Cardiac muscle cell (in vitro differentiated cells and primary cell): ENCODE measurements around the gene NEMP2. TPM values are rescaled to one million over a fixed set of nuclear protein-coding genes. Genes with fewer than 3 reads are reported as not detected.

Source experiments
- DNase-seq, 2 donors: peaks; one replicate each; pipeline versions ENCODE4 v3.0.0 to v3.0.0-alpha.2; 2010 to 2017; ENCODE audit warnings: low read depth in 1 of 2, low spot score in 1 of 2
- H3K27ac ChIP-seq: fragments of 200-600 bp; sonication (generic); 2 replicates; pipeline ENCODE4 v1.5.1; 2016
- H3K27me3 ChIP-seq: fragments of 200-600 bp; sonication (generic); 2 replicates; pipeline ENCODE4 v1.6.0; 2016; ENCODE audit warnings: control low read depth
- H3K36me3 ChIP-seq: fragments of 200-600 bp; sonication (generic); 2 replicates; pipeline ENCODE4 v1.5.1; 2016; ENCODE audit warnings: control low read depth
- H3K4me1 ChIP-seq: fragments of 200-600 bp; sonication (generic); 2 replicates; pipeline ENCODE4 v1.8.1; 2017; ENCODE audit warnings: low read depth, mild to moderate bottlenecking, mixed run types
- H3K4me3 ChIP-seq: fragments of 200-600 bp; sonication (generic); 2 replicates; pipeline ENCODE4 v1.5.1; 2016; ENCODE audit warnings: mild to moderate bottlenecking
- H3K9me3 ChIP-seq: fragments of 200-600 bp; sonication (generic); 2 replicates; pipeline ENCODE4 v1.5.1; 2017; ENCODE audit warnings: low read depth, mild to moderate bottlenecking, control low read depth
- polyA plus RNA-seq: library from polyadenylated mRNA; unstranded; fragments of >200 nt; fragmentation: Nextera tagmentation; extraction: Ambion mirVana; gene quantifications from 2 replicates; pipeline ENCODE4 v1.2.1, GENCODE V29; 2016
- total RNA-seq: library from RNA; depleted of rRNA; stranded (reverse); fragments of >200 nt; gene quantifications from 2 replicates; pipeline ENCODE4 v1.2.3, GENCODE V29; 2016
- TF ChIP-seq, protein P1 (sequence below): IDR thresholded peaks from 2 replicates; pipeline ENCODE4 v1.5.1; 2012; ENCODE audit warnings: low read depth, mild to moderate bottlenecking, low read length

The NEMP2 gene, protein sequence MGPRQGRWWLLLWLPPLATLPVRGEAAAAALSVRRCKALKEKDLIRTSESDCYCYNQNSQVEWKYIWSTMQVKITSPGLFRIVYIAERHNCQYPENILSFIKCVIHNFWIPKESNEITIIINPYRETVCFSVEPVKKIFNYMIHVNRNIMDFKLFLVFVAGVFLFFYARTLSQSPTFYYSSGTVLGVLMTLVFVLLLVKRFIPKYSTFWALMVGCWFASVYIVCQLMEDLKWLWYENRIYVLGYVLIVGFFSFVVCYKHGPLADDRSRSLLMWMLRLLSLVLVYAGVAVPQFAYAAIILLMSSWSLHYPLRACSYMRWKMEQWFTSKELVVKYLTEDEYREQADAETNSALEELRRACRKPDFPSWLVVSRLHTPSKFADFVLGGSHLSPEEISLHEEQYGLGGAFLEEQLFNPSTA
- 1.6 and 5.4 TPM in 2 replicates for total RNA-seq
- 2.5 and 5.7 TPM in 2 replicates for polyA plus RNA-seq

GRCh38 chr2:190534310-190535120 is at the start of gene NEMP2:
Gene NEMP2, minus strand, starts transcription at chr2:190534722. Its CDS starts 67 bp downstream, at chr2:190534655.
- TF ChIP-seq, protein P1, sequence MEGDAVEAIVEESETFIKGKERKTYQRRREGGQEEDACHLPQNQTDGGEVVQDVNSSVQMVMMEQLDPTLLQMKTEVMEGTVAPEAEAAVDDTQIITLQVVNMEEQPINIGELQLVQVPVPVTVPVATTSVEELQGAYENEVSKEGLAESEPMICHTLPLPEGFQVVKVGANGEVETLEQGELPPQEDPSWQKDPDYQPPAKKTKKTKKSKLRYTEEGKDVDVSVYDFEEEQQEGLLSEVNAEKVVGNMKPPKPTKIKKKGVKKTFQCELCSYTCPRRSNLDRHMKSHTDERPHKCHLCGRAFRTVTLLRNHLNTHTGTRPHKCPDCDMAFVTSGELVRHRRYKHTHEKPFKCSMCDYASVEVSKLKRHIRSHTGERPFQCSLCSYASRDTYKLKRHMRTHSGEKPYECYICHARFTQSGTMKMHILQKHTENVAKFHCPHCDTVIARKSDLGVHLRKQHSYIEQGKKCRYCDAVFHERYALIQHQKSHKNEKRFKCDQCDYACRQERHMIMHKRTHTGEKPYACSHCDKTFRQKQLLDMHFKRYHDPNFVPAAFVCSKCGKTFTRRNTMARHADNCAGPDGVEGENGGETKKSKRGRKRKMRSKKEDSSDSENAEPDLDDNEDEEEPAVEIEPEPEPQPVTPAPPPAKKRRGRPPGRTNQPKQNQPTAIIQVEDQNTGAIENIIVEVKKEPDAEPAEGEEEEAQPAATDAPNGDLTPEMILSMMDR, result no peak
- DNase-seq, result peak; percentile 80 to 86
- peak within 1 kb of the TSS; percentile 38 for H3K4me3 ChIP-seq
- no peaks in the 10 kb centered on the region for H3K27me3 ChIP-seq
- peak within 1 kb of the TSS; percentile 83 for H3K27ac ChIP-seq
- no peaks in the 10 kb centered on the region for H3K36me3 ChIP-seq
- peaks cover 27% of the 10 kb centered on the region for H3K4me1 ChIP-seq
- H3K9me3 ChIP-seq, result no peaks in the 10 kb centered on the region

DNA sequence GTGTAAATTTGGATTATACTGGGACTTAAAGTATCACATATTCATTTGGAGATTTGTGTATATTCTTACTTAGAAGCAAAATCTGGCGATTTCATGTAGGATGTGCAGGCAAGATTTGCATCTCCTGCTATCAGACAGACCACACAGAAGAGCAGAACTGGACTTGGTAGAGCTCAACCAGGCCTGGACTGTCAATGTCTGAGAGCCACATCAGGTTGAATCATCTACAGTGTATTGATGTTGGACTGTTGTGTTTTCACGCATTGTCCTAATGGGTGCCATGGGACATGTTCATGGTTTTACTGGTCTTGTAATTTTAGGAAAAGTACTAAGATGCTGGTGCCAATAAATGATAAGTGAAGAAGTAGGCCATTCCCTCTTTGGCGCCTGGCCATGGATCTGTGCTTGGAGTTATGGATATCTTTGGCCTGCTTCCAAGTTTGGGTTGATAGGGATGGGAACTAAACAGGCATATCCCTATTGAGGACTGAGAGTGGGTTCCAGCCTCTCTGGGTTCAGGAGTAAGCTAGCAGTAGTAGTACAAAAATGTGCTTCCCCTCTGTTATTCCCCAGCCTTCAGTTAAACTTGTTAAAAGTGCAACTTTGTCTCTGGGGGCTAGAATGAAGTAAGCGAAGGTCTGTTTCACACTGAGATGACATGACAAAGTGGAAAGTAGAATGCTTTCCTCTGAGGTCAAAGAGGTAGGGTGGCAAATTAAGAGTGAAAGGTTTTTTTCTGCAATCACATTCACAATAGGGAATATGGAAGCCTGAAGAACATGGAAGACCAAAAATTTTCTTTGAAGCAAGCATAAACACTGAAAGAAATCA is 49.2 kb upstream of the NEMP2 start:
- peak in 1 of 2 donors; percentile 27 for DNase-seq
- H3K4me3 ChIP-seq, result no peak overlapping the region
- H3K4me1 ChIP-seq, result peaks cover 26% of the 10 kb centered on the region
- no peak overlapping the region for H3K27ac ChIP-seq
- no peaks in the 10 kb centered on the region for H3K36me3 ChIP-seq
- no peaks in the 10 kb centered on the region for H3K27me3 ChIP-seq
- H3K9me3 ChIP-seq, result no peaks in the 10 kb centered on the region
- TF ChIP-seq, protein P1, result no peak

DNA sequence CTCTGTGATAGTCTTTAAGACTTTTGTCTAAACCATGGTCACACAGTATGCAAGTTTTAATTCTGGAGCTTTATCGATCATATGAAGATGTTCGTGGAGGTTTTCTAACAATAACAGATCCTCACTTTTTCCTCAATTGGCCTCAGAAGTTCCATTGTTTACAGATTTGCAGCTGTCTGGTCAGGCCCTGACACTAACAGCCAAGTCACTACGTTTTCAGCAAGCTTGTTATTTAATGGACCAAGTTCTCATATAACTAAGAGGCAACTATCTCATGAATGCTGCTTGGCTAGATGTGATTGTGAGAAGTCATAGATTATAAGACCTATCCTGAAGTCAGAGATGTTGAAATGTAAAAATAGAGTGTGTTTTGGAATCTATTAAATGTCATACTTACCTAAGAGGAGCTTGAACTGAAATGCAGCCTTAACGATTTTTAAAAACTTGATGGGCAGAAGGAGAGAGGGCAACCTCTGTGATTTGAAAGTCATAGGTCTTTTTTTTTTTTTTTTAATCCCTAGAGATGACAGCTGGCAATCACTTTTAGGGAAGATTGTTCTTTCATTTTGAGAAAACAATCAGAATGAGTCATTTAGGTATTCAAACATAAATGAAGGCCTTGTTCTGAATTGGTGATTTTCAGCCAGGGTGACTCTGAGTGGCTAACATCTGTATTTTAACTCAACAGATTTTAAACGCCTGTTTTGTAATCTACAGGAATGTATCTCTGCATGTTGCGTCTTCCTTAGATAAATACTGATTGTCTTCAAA is 48.4 kb upstream of the NEMP2 start:
- H3K36me3 ChIP-seq, result no peaks in the 10 kb centered on the region
- TF ChIP-seq, protein P1, result no peak
- DNase-seq, result no peak
- H3K9me3 ChIP-seq, result no peaks in the 10 kb centered on the region
- no peak overlapping the region for H3K27ac ChIP-seq
- no peak overlapping the region for H3K4me3 ChIP-seq
- H3K27me3 ChIP-seq, result no peaks in the 10 kb centered on the region
- H3K4me1 ChIP-seq, result peaks cover 34% of the 10 kb centered on the region

GRCh38 chr2:190582019-190582418 is 47.5 kb upstream of the NEMP2 start:
- H3K4me3 ChIP-seq, result no peak overlapping the region
- no peak overlapping the region for H3K27ac ChIP-seq
- H3K27me3 ChIP-seq, result no peaks in the 10 kb centered on the region
- no peaks in the 10 kb centered on the region for H3K9me3 ChIP-seq
- no peaks in the 10 kb centered on the region for H3K36me3 ChIP-seq
- peaks cover 37% of the 10 kb centered on the region for H3K4me1 ChIP-seq
- no peak for DNase-seq
- TF ChIP-seq, protein P1, result no peak
